ENCODE data around the gene SPATS2L. TPM values are rescaled to one million over a fixed set of nuclear protein-coding genes. Genes with fewer than 3 reads are reported as not detected.

Gene SPATS2L
- total RNA-seq, 1 experiment from 2014 or later: 47.3 TPM

- no peak overlapping the region for H3K56ac ChIP-seq (ENCODE audit: insufficient read length, low read depth, low read length)
- H2BK12ac ChIP-seq (ENCODE audit: insufficient read length, low read depth, low read length): no peak overlapping the region
- H2BK15ac ChIP-seq (ENCODE audit: low read depth, low read length): no peak overlapping the region
- no peak overlapping the region for H4K91ac ChIP-seq (ENCODE audit: insufficient read length, low read depth, low read length)
- H3K4me1 ChIP-seq (ENCODE audit: insufficient read depth, low read length): peaks cover 36% of the 10 kb centered on the region
- H4K20me1 ChIP-seq (ENCODE audit: control insufficient read depth, insufficient read depth, insufficient read length): no peaks in the 10 kb centered on the region
- Mint-ChIP-seq H3K27ac (peak overlapping the region; percentile 5 to 57 (median 7); a peak in 3 of 7 replicates), H3K9me3 (no peaks in the 10 kb centered on the region), H3K4me1 (peaks cover 77 to 84% of the 10 kb centered on the region in 2 experiments), H3K36me3 (ENCODE audit: insufficient read depth in 1 of 3, low read depth in 3 of 3) (no peaks in the 10 kb centered on the region), H3K27me3 (ENCODE audit: low read depth) (no peaks in the 10 kb centered on the region), H3K4me3 (no peak overlapping the region)
- H2BK5ac ChIP-seq (ENCODE audit: insufficient read length, low read length): no peak overlapping the region
- H3K4me2 ChIP-seq (ENCODE audit: insufficient read depth, insufficient read length, low read length): no peak overlapping the region
- DNase-seq: no peak
- WGBS (ENCODE audit: extremely low coverage, insufficient read length, low lambda C conversion rate): no CpG with 5 or more reads among the region's 2 CpGs
- H3T11ph ChIP-seq (ENCODE audit: low read length): no peak overlapping the region
- no peak overlapping the region for H4K8ac ChIP-seq (replicated peaks; ENCODE audit: insufficient read length, low read depth, low read length)
- no peak overlapping the region for H3K18ac ChIP-seq (ENCODE audit: insufficient read length, low read depth, low read length)
- H4K5ac ChIP-seq (ENCODE audit: insufficient read length, low read depth, low read length): no peak overlapping the region
- no peaks in the 10 kb centered on the region for H3K23me2 ChIP-seq (ENCODE audit: insufficient read length, low read depth, low read length, poor library complexity, severe bottlenecking)
- H3K27me3 ChIP-seq (ENCODE audit: insufficient read depth, low read length): no peaks in the 10 kb centered on the region
- H2BK20ac ChIP-seq (ENCODE audit: low read depth, low read length, poor library complexity, severe bottlenecking): no peak overlapping the region
- H3K9me3 ChIP-seq (ENCODE audit: control insufficient read depth, low read depth, low read length): no peaks in the 10 kb centered on the region
- no peak overlapping the region for H3K23ac ChIP-seq (ENCODE audit: insufficient read length, low read depth, low read length)
- H3K79me1 ChIP-seq (ENCODE audit: insufficient read depth, low read depth, low read length, poor library complexity, severe bottlenecking): peaks cover 3% of the 10 kb centered on the region
- no peak overlapping the region for H2AK5ac ChIP-seq (ENCODE audit: insufficient read length, low read length)
- peaks cover 18% of the 10 kb centered on the region; the same call in 1 of the 2 replicates for H3K79me2 ChIP-seq (ENCODE audit: insufficient read depth, low read length)
- H3K4ac ChIP-seq (ENCODE audit: low read depth, low read length): no peak overlapping the region
- H2AFZ ChIP-seq (ENCODE audit: low read length): no peak overlapping the region
- H3K9ac ChIP-seq (ENCODE audit: extremely low read depth, insufficient read length, low read length): no peak overlapping the region
- no peak overlapping the region for H3K27ac ChIP-seq (ENCODE audit: insufficient read length, low read depth, low read length)
- no peak overlapping the region for H2BK120ac ChIP-seq (ENCODE audit: low read depth, low read length, poor library complexity, severe bottlenecking)
- no peak overlapping the region for H3K14ac ChIP-seq (ENCODE audit: insufficient read depth, low read length)
- no peak for TF ChIP-seq CTCF (conservative IDR thresholded peaks at IDR 0.05)
Observed at GRCh38 chr2:200359552-200359951, 53.1 kb downstream of the SPATS2L start.
